HepG2 (cell line): ENCODE data around the gene JPH4. TPM values are rescaled to one million over a fixed set of nuclear protein-coding genes. Genes with fewer than 3 reads are reported as not detected.

ENCODE experiments used
- BRF2 ChIP-seq: sonication (generic); formaldehyde crosslinking; IDR thresholded peaks from 2 replicates; pipeline ENCODE4 v1.8.1; 2022; ENCODE audit warnings: mild to moderate bottlenecking, missing genetic modification reagents
- DBP ChIP-seq: sonication (generic); formaldehyde crosslinking; IDR thresholded peaks from 2 replicates; pipeline ENCODE4 v1.4.0; 2020; ENCODE audit warnings: missing genetic modification reagents; ENCODE audit errors: not compliant biosample characterization
- GFI1 ChIP-seq: sonication (generic); formaldehyde crosslinking; IDR thresholded peaks from 2 replicates; pipeline ENCODE4 v1.5.0; 2020; ENCODE audit warnings: missing genetic modification reagents, mild to moderate bottlenecking, borderline replicate concordance
- HES4 ChIP-seq: sonication (generic); formaldehyde crosslinking; IDR thresholded peaks from 2 replicates; pipeline ENCODE4 v1.9.0; 2021; ENCODE audit warnings: mild to moderate bottlenecking, missing genetic modification reagents, borderline replicate concordance
- HMGXB4 ChIP-seq, 2 experiments: sonication (generic) in 1 of 2; formaldehyde crosslinking in 1 of 2; IDR thresholded peaks; 2 replicates each; pipeline versions ENCODE4 v1.4.0 to v1.6.1; 2018 to 2020; ENCODE audit warnings: missing genetic modification reagents in 2 of 2, borderline replicate concordance in 1 of 2, low read depth in 1 of 2, mild to moderate bottlenecking in 1 of 2, missing biosample characterization in 1 of 2
- KDM5A ChIP-seq: fragments of 200-600 bp; sonication (generic); IDR thresholded peaks from 2 replicates; pipeline ENCODE4 v1.7.0; 2018; ENCODE audit warnings: antibody characterized with exemption, mild to moderate bottlenecking, low read length, borderline replicate concordance
- KDM5B ChIP-seq: sonication (generic); formaldehyde crosslinking; IDR thresholded peaks from 2 replicates; pipeline ENCODE4 v1.4.0; 2020; ENCODE audit warnings: missing genetic modification reagents, mild to moderate bottlenecking, borderline replicate concordance
- RAD21 ChIP-seq: fragments of 450-650 bp; formaldehyde crosslinking; IDR thresholded peaks from 2 replicates; pipeline ENCODE4 v1.5.0; 2020; ENCODE audit warnings: mild to moderate bottlenecking
- RFX1 ChIP-seq: fragments of 450-650 bp; IDR thresholded peaks from 2 replicates; pipeline ENCODE4 v1.6.1; 2017
- THRA ChIP-seq: sonication (generic); formaldehyde crosslinking; IDR thresholded peaks from 2 replicates; pipeline ENCODE4 v1.4.0; 2020; ENCODE audit warnings: missing genetic modification reagents, borderline replicate concordance
- ZNF230 ChIP-seq: sonication (generic); formaldehyde crosslinking; IDR thresholded peaks from 2 replicates; pipeline ENCODE4 v1.4.0; 2020; ENCODE audit warnings: mild to moderate bottlenecking, missing genetic modification reagents
- ZNF326 ChIP-seq: sonication (generic); formaldehyde crosslinking; IDR thresholded peaks from 2 replicates; pipeline ENCODE4 v1.4.0; 2020; ENCODE audit warnings: missing genetic modification reagents, borderline replicate concordance
- ZNF414 ChIP-seq: sonication (generic); formaldehyde crosslinking; IDR thresholded peaks from 2 replicates; pipeline ENCODE4 v1.5.0; 2020; ENCODE audit warnings: missing genetic modification reagents
- ZNF670 ChIP-seq: sonication (generic); formaldehyde crosslinking; IDR thresholded peaks from 2 replicates; pipeline ENCODE4 v1.8.0; 2022; ENCODE audit warnings: mild to moderate bottlenecking, missing genetic modification reagents, borderline replicate concordance
- polyA plus RNA-seq, 8 experiments: library from polyadenylated mRNA; depleted of rRNA in 3 of 8; stranded (reverse) in 7 of 8; unstranded in 1 of 8; fragments of >200 nt; fragmentation: Illumina TruSeq in 4 of 8; extraction: Trizol in 4 of 8; gene quantifications; 2 replicates each; pipeline versions ENCODE4 v1.2.1 to v1.2.3, GENCODE V29; 2011 to 2016; ENCODE audit warnings: low read depth in 4 of 8, missing spikeins in 1 of 8, mixed read lengths in 1 of 8; ENCODE audit not compliant: insufficient read depth in 1 of 8
- total RNA-seq, 5 experiments: library from RNA; depleted of rRNA; stranded (reverse); fragments of >200 nt; fragmentation: Illumina TruSeq; extraction: Trizol; gene quantifications; 2 replicates each; pipeline ENCODE4 v1.2.3, GENCODE V29; 2016; ENCODE audit warnings: low read depth in 1 of 5
- TF ChIP-seq, protein P1 (sequence below): sonication (generic); formaldehyde crosslinking; IDR thresholded peaks from 2 replicates; pipeline ENCODE4 v1.5.1; 2020; ENCODE audit warnings: mild to moderate bottlenecking, missing genetic modification reagents
- TF ChIP-seq, protein P2 (sequence below): sonication (generic); formaldehyde crosslinking; IDR thresholded peaks from 2 replicates; pipeline ENCODE4 v1.8.0; 2023; ENCODE audit warnings: mild to moderate bottlenecking, missing genetic modification reagents

The JPH4 gene
- total and polyA plus RNA-seq, 2 of the 13 experiments (the other 11 are each of a cell fraction or from before 2014, with no cell fraction given), result 0.08 to 0.22 TPM

DNA sequence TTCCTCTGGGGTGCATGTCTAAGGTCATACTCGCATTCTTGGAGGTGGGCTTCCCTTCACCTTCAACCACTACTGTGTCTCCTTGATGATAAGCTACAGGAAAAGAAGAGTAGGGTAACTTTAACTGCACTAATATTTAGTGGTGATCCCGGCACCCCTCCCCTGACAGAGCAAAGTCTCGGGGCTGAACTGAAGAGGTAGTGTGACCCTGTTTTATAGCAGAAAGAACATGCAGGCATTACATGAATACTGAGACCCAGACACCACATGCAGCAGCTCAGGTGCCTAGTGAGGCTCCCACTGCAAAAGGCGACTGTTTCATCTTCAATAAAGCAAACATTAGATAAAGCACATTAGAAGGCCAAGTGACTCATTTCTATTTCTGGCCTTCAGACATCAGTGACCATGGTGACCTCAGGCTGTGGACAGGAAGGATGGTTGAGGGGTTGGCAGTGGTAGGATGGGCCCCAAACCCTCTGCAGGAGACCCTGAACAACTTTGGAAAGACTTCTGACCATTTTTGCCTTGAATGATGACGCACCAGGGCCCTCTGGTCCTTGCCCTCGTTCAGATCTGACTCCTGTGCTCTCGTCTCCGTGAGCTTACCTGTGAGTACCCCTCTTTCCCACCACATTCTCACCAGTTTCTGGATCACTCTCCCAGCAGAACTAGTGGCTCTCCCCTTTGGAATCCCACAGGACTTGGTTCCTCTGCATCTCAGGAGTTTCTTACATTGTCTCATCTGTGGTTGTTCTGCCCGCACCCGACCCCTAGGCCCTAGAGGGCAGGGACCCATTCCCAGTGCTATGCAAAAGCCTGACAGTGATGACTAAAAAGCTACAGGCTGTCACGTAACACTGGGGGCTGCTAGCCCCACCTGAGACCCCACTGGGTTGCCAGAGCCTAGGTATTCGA lies 23.8 kb upstream of the JPH4 start (continued):
- TF ChIP-seq, protein P1, sequence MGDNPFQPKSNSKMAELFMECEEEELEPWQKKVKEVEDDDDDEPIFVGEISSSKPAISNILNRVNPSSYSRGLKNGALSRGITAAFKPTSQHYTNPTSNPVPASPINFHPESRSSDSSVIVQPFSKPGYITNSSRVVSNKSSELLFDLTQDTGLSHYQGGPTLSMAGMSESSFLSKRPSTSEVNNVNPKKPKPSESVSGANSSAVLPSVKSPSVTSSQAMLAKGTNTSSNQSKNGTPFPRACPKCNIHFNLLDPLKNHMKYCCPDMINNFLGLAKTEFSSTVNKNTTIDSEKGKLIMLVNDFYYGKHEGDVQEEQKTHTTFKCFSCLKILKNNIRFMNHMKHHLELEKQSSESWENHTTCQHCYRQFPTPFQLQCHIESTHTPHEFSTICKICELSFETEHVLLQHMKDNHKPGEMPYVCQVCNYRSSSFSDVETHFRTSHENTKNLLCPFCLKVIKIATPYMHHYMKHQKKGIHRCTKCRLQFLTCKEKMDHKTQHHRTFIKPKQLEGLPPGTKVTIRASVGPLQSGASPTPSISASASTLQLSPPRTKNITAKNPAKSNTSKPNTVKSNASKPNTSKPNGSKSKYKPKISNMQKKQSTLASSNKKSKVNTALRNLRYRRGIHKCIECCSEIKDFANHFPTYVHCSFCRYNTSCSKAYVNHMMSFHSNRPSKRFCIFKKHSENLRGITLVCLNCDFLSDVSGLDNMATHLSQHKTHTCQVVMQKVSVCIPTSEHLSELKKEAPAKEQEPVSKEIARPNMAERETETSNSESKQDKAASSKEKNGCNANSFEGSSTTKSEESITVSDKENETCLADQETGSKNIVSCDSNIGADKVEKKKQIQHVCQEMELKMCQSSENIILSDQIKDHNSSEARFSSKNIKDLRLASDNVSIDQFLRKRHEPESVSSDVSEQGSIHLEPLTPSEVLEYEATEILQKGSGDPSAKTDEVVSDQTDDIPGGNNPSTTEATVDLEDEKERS (CRISPR knock-in tag), result peak; percentile 6; the same call in 1 of the 2 replicates
- TF ChIP-seq BRF2 (no peak), GFI1 (CRISPR knock-in tag) (peak; percentile 60; the same call in 1 of the 2 replicates), RAD21 (CRISPR knock-in tag) (no peak), ZNF414 (peak; percentile 31; the same call in 1 of the 2 replicates), KDM5A (no peak), ZNF670 (CRISPR knock-in tag) (peak; percentile 56; the same call in 1 of the 2 replicates), THRA (CRISPR knock-in tag) (peak; percentile 89), RFX1 (peak; percentile 54), ZNF230 (CRISPR knock-in tag) (0 out of 2 replicates have a peak, but pooled peaks have one; percentile 51), DBP (CRISPR knock-in tag) (no peak), ZNF326 (CRISPR knock-in tag) (no peak), KDM5B (CRISPR knock-in tag) (peak; percentile 76), HMGXB4 (CRISPR knock-in tag; IDR thresholded peaks at IDR 0.05; ENCODE audit: borderline replicate concordance in 1 of 2, low read depth in 1 of 2) (peak in 1 of 2 experiments; percentile 72; a peak in 1 of 4 replicates), HES4 (CRISPR knock-in tag) (0 out of 2 replicates have a peak, but pooled peaks have one; percentile 47)
- TF ChIP-seq, protein P2, sequence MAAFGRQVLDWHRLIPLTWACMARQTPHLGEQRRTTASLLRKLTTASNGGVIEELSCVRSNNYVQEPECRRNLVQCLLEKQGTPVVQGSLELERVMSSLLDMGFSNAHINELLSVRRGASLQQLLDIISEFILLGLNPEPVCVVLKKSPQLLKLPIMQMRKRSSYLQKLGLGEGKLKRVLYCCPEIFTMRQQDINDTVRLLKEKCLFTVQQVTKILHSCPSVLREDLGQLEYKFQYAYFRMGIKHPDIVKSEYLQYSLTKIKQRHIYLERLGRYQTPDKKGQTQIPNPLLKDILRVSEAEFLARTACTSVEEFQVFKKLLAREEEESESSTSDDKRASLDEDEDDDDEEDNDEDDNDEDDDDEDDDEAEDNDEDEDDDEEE, result peak; percentile 81
